A549 (cell line): ENCODE data around the gene KPNA5. TPM values are rescaled to one million over a fixed set of nuclear protein-coding genes. Genes with fewer than 3 reads are reported as not detected.
"Not testable (repeated sequence)": the region's sequence is repeated elsewhere in the genome, so short reads cannot be mapped to it uniquely, and the experiment has no call there.

Source experiments
- ATAC-seq, 2 experiments: fragments of 200-7000 bp in 1 of 2; fragments of >200 bp in 1 of 2; cut with Nextera tagmentation in 1 of 2; cut with Tn5 transposase in 1 of 2; 3 replicates each; pipeline versions ENCODE4 v1.8.0 to v1.9.1; 2018 to 2020; ENCODE audit warnings: mild to moderate bottlenecking in 1 of 2, moderate library complexity in 1 of 2
- CTCF ChIA-PET: fragments of 300-600 bp; sonication (Branson Sonifier 250); formaldehyde crosslinking; extraction: SDS; loops from one replicate; lab custom pipeline; 2021; ENCODE audit warnings: antibody characterized with exemption, inconsistent platforms; lab: Yijun Ruan, JAX
- POLR2A ChIA-PET: fragments of 350-600 bp; formaldehyde crosslinking; extraction: SDS; loops from one replicate; lab custom pipeline; 2021; ENCODE audit warnings: antibody characterized with exemption, inconsistent platforms; lab: Yijun Ruan, JAX
- DNase-seq, 2 experiments: peaks; one replicate each; pipeline versions ENCODE4 v3.0.0 to v3.0.0-alpha.2; 2011 to 2016; ENCODE audit warnings: low read depth in 1 of 2, low spot score in 1 of 2
- FAIRE-seq: peaks from 2 replicates; lab custom pipeline; 2011; peaks lifted over from hg19 to GRCh38; lab: Jason Lieb, UNC
- H3K27ac ChIP-seq, 2 experiments: fragments of >200 bp; sonication (Bioruptor Twin); formaldehyde crosslinking; 3 replicates each; pipeline ENCODE4 v1.5.1; 2016 to 2017
- H3K4me1 ChIP-seq: fragments of >200 bp; sonication (Bioruptor Twin); formaldehyde crosslinking; 3 replicates; pipeline ENCODE4 v1.6.1; 2016
- H3K4me2 ChIP-seq: fragments of >200 bp; sonication (Bioruptor Twin); formaldehyde crosslinking; 3 replicates; pipeline ENCODE4 v1.6.1; 2016
- H3K4me3 ChIP-seq: fragments of >200 bp; sonication (Bioruptor Twin); formaldehyde crosslinking; 3 replicates; pipeline ENCODE4 v1.5.1; 2016
- H3K9me3 ChIP-seq: fragments of >200 bp; sonication (Bioruptor Twin); formaldehyde crosslinking; 3 replicates; pipeline ENCODE4 v1.6.1; 2016
- ATOH8 ChIP-seq: fragments of 250-450 bp; sonication (Bioruptor Pico); IDR thresholded peaks from 2 replicates; pipeline ENCODE4 v1.5.0; 2020; ENCODE audit warnings: low read depth, mild to moderate bottlenecking, moderate library complexity
- BHLHE40 ChIP-seq: IDR thresholded peaks from 2 replicates; pipeline ENCODE4 v1.6.1; 2012; ENCODE audit warnings: low read depth, low read length, inconsistent platforms
- CEBPB ChIP-seq, 2 experiments: fragments of >200 bp in 1 of 2; sonication (Bioruptor Twin) in 1 of 2; formaldehyde crosslinking in 1 of 2; IDR thresholded peaks; 2 replicates each; pipeline ENCODE4 v1.6.1; 2012 to 2016
- CHD2 ChIP-seq: fragments of 150-350 bp; IDR thresholded peaks from 2 replicates; pipeline ENCODE4 v1.6.1; 2014; ENCODE audit warnings: low read length; ENCODE audit not compliant: partially characterized antibody
- CTCF ChIP-seq: fragments of >200 bp; sonication (Bioruptor Twin); formaldehyde crosslinking; IDR thresholded peaks from 3 replicates; pipeline ENCODE4 v1.5.1; 2016
- EHF ChIP-seq: fragments of 250-450 bp; sonication (Bioruptor Pico); IDR thresholded peaks from 2 replicates; pipeline ENCODE4 v1.5.0; 2020; ENCODE audit warnings: mild to moderate bottlenecking
- EP300 ChIP-seq, 2 experiments: fragments of >200 bp; sonication (Bioruptor Twin); formaldehyde crosslinking; IDR thresholded peaks; 2 replicates in 1 of 2; 3 replicates in 1 of 2; pipeline ENCODE4 v1.6.1; 2016 to 2017
- GATA3 ChIP-seq: IDR thresholded peaks from 2 replicates; pipeline ENCODE4 v1.6.1; 2012; ENCODE audit warnings: borderline replicate concordance
- HDAC2 ChIP-seq: fragments of 200-600 bp; sonication (generic); IDR thresholded peaks from 2 replicates; pipeline ENCODE4 v1.6.1; 2016
- HES2 ChIP-seq: fragments of >200 bp; sonication (Bioruptor Twin); formaldehyde crosslinking; IDR thresholded peaks from 2 replicates; pipeline ENCODE4 v1.6.1; 2016
- HOXB5 ChIP-seq: fragments of 250-450 bp; sonication (Bioruptor Pico); IDR thresholded peaks from 2 replicates; pipeline ENCODE4 v1.5.0; 2020; ENCODE audit warnings: mild to moderate bottlenecking, moderate library complexity
- KDM1A ChIP-seq: fragments of 200-600 bp; sonication (generic); IDR thresholded peaks from 2 replicates; pipeline ENCODE4 v1.6.1; 2016; ENCODE audit warnings: low read depth, mild to moderate bottlenecking
- KDM5A ChIP-seq: fragments of 200-600 bp; sonication (generic); IDR thresholded peaks from 2 replicates; pipeline ENCODE4 v1.6.1; 2016; ENCODE audit warnings: antibody characterized with exemption, mild to moderate bottlenecking
- MAFK ChIP-seq: fragments of 450-650 bp; IDR thresholded peaks from 2 replicates; pipeline ENCODE4 v1.6.1; 2014; ENCODE audit not compliant: partially characterized antibody
- NR3C1 ChIP-seq: fragments of >200 bp; sonication (Bioruptor Twin); formaldehyde crosslinking; IDR thresholded peaks from 3 replicates; pipeline ENCODE4 v1.6.1; 2017
- POLR2AphosphoS2 ChIP-seq: conservative IDR thresholded peaks from 2 replicates; pipeline ENCODE4 v1.6.1; 2012; ENCODE audit warnings: low read length, improper control_type of control experiment, inconsistent platforms
- RCOR1 ChIP-seq: fragments of 150-350 bp; IDR thresholded peaks from 2 replicates; pipeline ENCODE4 v1.6.1; 2014; ENCODE audit warnings: antibody characterized with exemption, low read length, low read depth
- REST ChIP-seq: fragments of 200-600 bp; sonication (generic); IDR thresholded peaks from 2 replicates; pipeline ENCODE4 v1.6.1; 2016; ENCODE audit warnings: antibody characterized with exemption, mild to moderate bottlenecking, moderate library complexity
- RFX5 ChIP-seq: fragments of 450-650 bp; IDR thresholded peaks from 2 replicates; pipeline ENCODE4 v1.7.1; 2014; ENCODE audit warnings: antibody characterized with exemption, mild to moderate bottlenecking, moderate library complexity
- TP53 ChIP-seq: fragments of 250-450 bp; sonication (Bioruptor Pico); IDR thresholded peaks from 2 replicates; pipeline ENCODE4 v1.5.0; 2021; ENCODE audit warnings: mild to moderate bottlenecking, moderate library complexity
- ZC3H11A ChIP-seq: fragments of 450-650 bp; IDR thresholded peaks from 2 replicates; pipeline ENCODE4 v1.6.1; 2014; ENCODE audit warnings: antibody characterized with exemption, mild to moderate bottlenecking
- ZFP36 ChIP-seq: fragments of 450-650 bp; IDR thresholded peaks from 2 replicates; pipeline ENCODE4 v1.6.1; 2014; ENCODE audit warnings: borderline replicate concordance; ENCODE audit not compliant: partially characterized antibody
- WGBS: methylation state at CpG from one replicate; pipeline ENCODE4 v1.1.6; 2017; ENCODE audit errors: missing lambda C conversion rate; 5-methylcytosine and 5-hydroxymethylcytosine counted together
- polyA plus RNA-seq, 4 experiments: library from polyadenylated mRNA; depleted of rRNA in 3 of 4; stranded (reverse); fragments of >200 nt; fragmentation: RNase III in 1 of 4; extraction: RNeasy Plus Mini Kit Qiagen cat#74134 plus additional on column Dnase treatment in 1 of 4; gene quantifications; 2 replicates in 3 of 4; 3 replicates in 1 of 4; pipeline ENCODE4 v1.2.3, GENCODE V29; 2011 to 2017

KPNA5 gene
- polyA plus RNA-seq, 2 of the 4 experiments (the other 2 are of a cell fraction) = 2.2 to 4.5 TPM

- H3K4me2 ChIP-seq = no peak overlapping the region
- 93% methylated on average over 5 of the region's 5 CpGs for WGBS
- POLR2A ChIA-PET = no interaction called here
- ATAC-seq (no peak), DNase-seq (no peak), FAIRE-seq (no peak)
- H3K4me3 ChIP-seq = no peak overlapping the region
- CTCF ChIA-PET = no interaction called here
- no peaks in the 10 kb centered on the region for H3K4me1 ChIP-seq
- no peaks in the 10 kb centered on the region for H3K9me3 ChIP-seq
- TF ChIP-seq CEBPB (IDR thresholded peaks at IDR 0.05) (no peak), GATA3 (no peak), POLR2AphosphoS2 (no peak), ZFP36 (no peak), CTCF (no peak), HDAC2 (no peak), EHF (CRISPR knock-in tag) (no peak), CHD2 (no peak), TP53 (CRISPR knock-in tag) (no peak), NR3C1 (no peak), ATOH8 (CRISPR knock-in tag) (no peak), HOXB5 (CRISPR knock-in tag) (no peak), RFX5 (no peak)
- no peak overlapping the region for H3K27ac ChIP-seq
Measured at GRCh38 chr6:116691154-116691553, 10.1 kb downstream of the KPNA5 start.

- H3K27ac ChIP-seq, ATAC-seq, H3K4me3 ChIP-seq, H3K4me2 ChIP-seq, CTCF ChIA-PET, DNase-seq, FAIRE-seq, H3K9me3 ChIP-seq, POLR2A ChIA-PET, H3K4me1 ChIP-seq: not testable (repeated sequence)
- WGBS = 90% methylated on average over 4 of the region's 4 CpGs
Measured at GRCh38 chr6:116692873-116693272, 11.9 kb downstream of the KPNA5 start.

GRCh38 chr6:116693275-116693674 is 12.3 kb downstream of the KPNA5 start:
- ATAC-seq, DNase-seq, H3K4me1 ChIP-seq, H3K4me3 ChIP-seq, H3K4me2 ChIP-seq, H3K9me3 ChIP-seq, CTCF ChIA-PET, H3K27ac ChIP-seq, POLR2A ChIA-PET, FAIRE-seq: not testable (repeated sequence)
- 92% methylated on average over 3 of the region's 3 CpGs for WGBS

- FAIRE-seq = no peak
- POLR2A ChIA-PET = no interaction called here
- TF ChIP-seq REST (no peak), BHLHE40 (no peak), HES2 (no peak), EP300 (IDR thresholded peaks at IDR 0.05) (no peak), KDM5A (no peak), ZC3H11A (no peak), MAFK (no peak), CTCF (no peak), RCOR1 (no peak), KDM1A (no peak), HDAC2 (no peak)
Measured at GRCh38 chr6:116695401-116695800, 14.4 kb downstream of the KPNA5 start.

More at GRCh38 chr6:116695401-116695800, 14.4 kb downstream of the KPNA5 start:
- no peak overlapping the region for H3K4me2 ChIP-seq
- CTCF ChIA-PET = no interaction called here
- H3K4me3 ChIP-seq = no peak overlapping the region
- H3K27ac ChIP-seq = no peak overlapping the region
- no peaks in the 10 kb centered on the region for H3K4me1 ChIP-seq
- WGBS = 93% methylated on average over 2 of the region's 2 CpGs
- ATAC-seq (no peak), DNase-seq (no peak)
- H3K9me3 ChIP-seq = no peaks in the 10 kb centered on the region
